Cardiac fibroblast (primary cell): ENCODE data around the gene TSPAN15.

ENCODE experiments used
- DNase-seq, 2 donors: peaks; one replicate each; pipeline versions ENCODE4 v3.0.0 to v3.0.0-alpha.2; 2010; ENCODE audit warnings: low read depth in 2 of 2
- H3K4me3 ChIP-seq, 2 donors: replicated peaks in 1 of 2; 1 replicate in 1 of 2; 2 replicates in 1 of 2; pipeline ENCODE4 v1.5.1; 2011; ENCODE audit warnings: low read depth in 2 of 2, low read length in 2 of 2, mild to moderate bottlenecking in 2 of 2, moderate library complexity in 1 of 2
- CTCF ChIP-seq: IDR thresholded peaks from one replicate; pipeline ENCODE4 v1.5.1; 2011; ENCODE audit warnings: low read depth, mild to moderate bottlenecking, low read length, inconsistent platforms

Gene TSPAN15

GRCh38 chr10:69549959-69550358 is 98.7 kb downstream of the TSPAN15 start:
- no peak for TF ChIP-seq CTCF
- peak in 1 of 2 donors; percentile 9 for DNase-seq
- no peak overlapping the region for H3K4me3 ChIP-seq

GRCh38 chr10:69552268-69552667 is 101.0 kb downstream of the TSPAN15 start:
- TF ChIP-seq CTCF, result no peak
- no peak for DNase-seq

GRCh38 chr10:69553328-69553727 is 102.1 kb downstream of the TSPAN15 start:
- no peak overlapping the region for H3K4me3 ChIP-seq
- TF ChIP-seq CTCF, result no peak
- DNase-seq, result no peak

More at GRCh38 chr10:69552268-69552667, 101.0 kb downstream of the TSPAN15 start:
- no peak overlapping the region for H3K4me3 ChIP-seq

- no peak for TF ChIP-seq CTCF
- DNase-seq, result no peak
- H3K4me3 ChIP-seq, result no peak overlapping the region
These were observed 103.3 kb downstream of the TSPAN15 start for GRCh38 chr10:69554611-69555010.
